Prostate gland (tissue), 2 donors: ENCODE results near the gene CTIF. TPM values are rescaled to one million over a fixed set of nuclear protein-coding genes. Genes with fewer than 3 reads are reported as not detected.

Experiments
- DNase-seq: peaks from one replicate; pipeline ENCODE4 v3.0.0-alpha.2; 2019; ENCODE audit warnings: low spot score
- H3K27ac ChIP-seq, 2 donors: fragments of 200-600 bp; sonication (generic); 2 replicates each; pipeline ENCODE4 v1.5.1; 2017 to 2019
- H3K27me3 ChIP-seq: fragments of 200-600 bp; sonication (generic); replicated peaks from 2 replicates; pipeline ENCODE4 v1.5.1; 2019; ENCODE audit not compliant: insufficient read depth
- H3K36me3 ChIP-seq, 2 donors: fragments of 200-600 bp; sonication (generic); 1 replicate in 1 of 2; 2 replicates in 1 of 2; pipeline versions ENCODE4 v1.5.1 to v1.8.1; 2017 to 2019
- H3K4me1 ChIP-seq: fragments of 200-600 bp; sonication (generic); replicated peaks from 2 replicates; pipeline ENCODE4 v1.5.1; 2019
- H3K4me3 ChIP-seq, 2 donors: fragments of 200-600 bp; sonication (generic); 2 replicates each; pipeline ENCODE4 v1.5.1; 2017 to 2019
- H3K9me3 ChIP-seq: fragments of 200-600 bp; sonication (generic); 2 replicates; pipeline ENCODE4 v1.5.1; 2017
- POLR2A ChIP-seq: fragments of 450-650 bp; IDR thresholded peaks from one replicate; pipeline ENCODE4 v1.6.1; 2016; ENCODE audit warnings: antibody characterized with exemption, mild to moderate bottlenecking
- POLR2AphosphoS5 ChIP-seq: sonication (generic); formaldehyde crosslinking; IDR thresholded peaks from one replicate; pipeline ENCODE4 v1.6.1; 2017; ENCODE audit warnings: antibody characterized with exemption
- WGBS: methylation state at CpG from one replicate; pipeline ENCODE4 v1.1.5; 2018; 5-methylcytosine and 5-hydroxymethylcytosine counted together
- intact Hi-C: fragments of 100-400 bp; cut with DNase I; formaldehyde crosslinking; loops from one replicate; pipeline ENCODE4 v1.14.2; 2022
- total RNA-seq, 2 donors: library from RNA; depleted of rRNA; stranded (reverse); fragments of >200 nt; gene quantifications; one replicate each; pipeline ENCODE4 v1.1.0, GENCODE V29; 2016
- TF ChIP-seq, protein P1 (sequence below), 4 experiments: fragments of 200-600 bp in 2 of 4; fragments of 450-650 bp in 2 of 4; sonication (generic) in 2 of 4; IDR thresholded peaks; 1 replicate in 3 of 4; 2 replicates in 1 of 4; pipeline ENCODE4 v1.5.1; 2016 to 2019; ENCODE audit warnings: antibody characterized with exemption in 4 of 4, mild to moderate bottlenecking in 2 of 4, moderate library complexity in 2 of 4

The CTIF gene
- total RNA-seq, 2 donors from 2014 or later: 8.1 to 57.9 TPM

DNA sequence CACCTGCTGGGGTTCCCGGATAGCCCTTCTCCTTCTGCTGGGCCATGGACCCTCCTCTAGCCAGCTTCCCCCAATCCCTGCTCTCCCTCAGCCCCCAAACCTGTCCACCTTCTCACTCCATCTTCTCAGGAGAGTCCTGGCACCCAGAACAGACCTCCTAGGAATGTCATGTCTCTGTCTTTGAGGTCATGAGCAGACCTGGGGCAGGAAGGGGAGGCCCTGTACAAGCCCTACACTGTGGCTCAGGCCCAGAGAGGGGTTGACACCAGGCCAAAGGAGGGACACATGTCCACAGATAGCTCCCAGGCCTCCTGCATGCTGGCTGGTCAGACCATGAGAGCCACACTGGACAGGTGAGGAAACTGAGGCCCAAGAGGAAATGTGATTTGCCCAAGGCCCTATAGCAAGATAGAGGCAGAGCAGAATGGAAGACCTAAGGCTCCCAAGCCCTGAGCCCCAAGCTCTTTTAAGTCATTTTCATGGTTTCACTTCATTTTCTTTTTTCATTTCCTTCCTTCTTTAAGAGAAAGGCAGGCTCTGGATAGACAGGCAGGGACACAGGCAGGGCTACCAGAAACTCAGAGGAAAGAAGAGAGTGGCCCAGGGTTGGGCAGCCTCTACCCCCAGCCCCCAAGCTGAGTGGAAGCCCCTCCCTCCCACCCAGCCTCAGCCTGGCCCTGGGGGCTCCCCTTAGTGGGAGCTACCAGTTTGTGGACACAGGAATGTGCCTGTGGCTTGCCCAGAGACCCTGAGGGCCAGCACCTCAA, 252.2 kb downstream of the CTIF start:
- Histone ChIP-seq H3K9me3 (no peaks in the 10 kb centered on the region), H3K4me1 (no peaks in the 10 kb centered on the region), H3K27me3 (no peaks in the 10 kb centered on the region), H3K27ac (no peak overlapping the region), H3K36me3 (no peaks in the 10 kb centered on the region), H3K4me3 (no peak overlapping the region)
- WGBS: 92% methylated on average over 1 of the region's 1 CpG
- TF ChIP-seq, protein P1, sequence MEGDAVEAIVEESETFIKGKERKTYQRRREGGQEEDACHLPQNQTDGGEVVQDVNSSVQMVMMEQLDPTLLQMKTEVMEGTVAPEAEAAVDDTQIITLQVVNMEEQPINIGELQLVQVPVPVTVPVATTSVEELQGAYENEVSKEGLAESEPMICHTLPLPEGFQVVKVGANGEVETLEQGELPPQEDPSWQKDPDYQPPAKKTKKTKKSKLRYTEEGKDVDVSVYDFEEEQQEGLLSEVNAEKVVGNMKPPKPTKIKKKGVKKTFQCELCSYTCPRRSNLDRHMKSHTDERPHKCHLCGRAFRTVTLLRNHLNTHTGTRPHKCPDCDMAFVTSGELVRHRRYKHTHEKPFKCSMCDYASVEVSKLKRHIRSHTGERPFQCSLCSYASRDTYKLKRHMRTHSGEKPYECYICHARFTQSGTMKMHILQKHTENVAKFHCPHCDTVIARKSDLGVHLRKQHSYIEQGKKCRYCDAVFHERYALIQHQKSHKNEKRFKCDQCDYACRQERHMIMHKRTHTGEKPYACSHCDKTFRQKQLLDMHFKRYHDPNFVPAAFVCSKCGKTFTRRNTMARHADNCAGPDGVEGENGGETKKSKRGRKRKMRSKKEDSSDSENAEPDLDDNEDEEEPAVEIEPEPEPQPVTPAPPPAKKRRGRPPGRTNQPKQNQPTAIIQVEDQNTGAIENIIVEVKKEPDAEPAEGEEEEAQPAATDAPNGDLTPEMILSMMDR (IDR thresholded peaks at IDR 0.05): no peak
- DNase-seq: no peak
- intact Hi-C loops: no loop called here

DNA sequence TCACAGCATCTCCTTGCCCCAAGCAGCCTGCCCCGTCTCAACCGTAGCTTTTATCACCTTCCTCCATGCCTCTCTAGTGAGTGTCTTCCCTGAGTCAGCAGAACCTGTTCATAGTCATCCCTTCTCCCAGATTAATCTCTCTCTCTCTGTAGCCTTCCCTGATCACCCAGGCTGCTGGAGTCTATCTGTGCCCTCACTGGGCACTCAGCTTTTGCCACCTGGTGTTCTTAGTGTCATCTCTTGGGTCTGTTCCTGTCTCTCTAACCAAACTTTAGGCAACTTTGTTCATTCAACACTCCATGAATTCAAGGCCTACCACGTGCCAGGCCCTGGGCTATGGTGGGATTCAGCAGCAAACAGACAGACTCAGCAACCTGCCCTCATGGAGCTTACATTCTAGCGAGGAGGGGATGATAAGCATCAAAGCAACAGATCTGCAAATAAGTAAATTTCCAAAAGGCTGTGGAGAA, 252.8 kb downstream of the CTIF start:
- intact Hi-C loops: no loop called here
- WGBS: 96% methylated on average over 4 of the region's 4 CpGs
- Histone ChIP-seq H3K4me1 (no peaks in the 10 kb centered on the region), H3K27ac (no peak overlapping the region), H3K9me3 (no peaks in the 10 kb centered on the region), H3K27me3 (no peaks in the 10 kb centered on the region), H3K4me3 (no peak overlapping the region), H3K36me3 (no peaks in the 10 kb centered on the region)
- TF ChIP-seq POLR2A: no peak
- TF ChIP-seq, protein P1 (IDR thresholded peaks at IDR 0.05): no peak
- no peak for TF ChIP-seq POLR2AphosphoS5
- DNase-seq: no peak

DNA sequence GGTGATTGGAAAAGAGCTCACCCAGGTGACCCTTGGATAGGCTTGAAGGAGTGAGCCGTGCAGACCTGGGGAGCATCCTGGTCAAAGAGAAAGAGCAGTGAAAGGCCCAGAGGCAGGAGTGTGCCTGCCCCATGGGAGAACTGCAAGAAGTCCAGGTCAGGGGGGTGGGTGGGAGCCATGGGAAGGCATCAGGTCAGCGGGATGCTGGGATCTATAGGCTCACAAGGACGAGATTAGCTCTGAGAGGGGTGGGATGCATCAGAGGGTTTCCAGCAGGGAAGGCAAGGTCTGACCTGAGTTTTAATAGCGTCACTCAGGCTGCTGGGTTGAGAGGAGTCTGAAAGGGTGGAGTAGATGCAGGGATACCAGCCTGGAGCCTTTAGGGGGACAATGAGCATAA, 253.3 kb downstream of the CTIF start:
- intact Hi-C loops: no loop called here
- Histone ChIP-seq H3K9me3 (no peaks in the 10 kb centered on the region), H3K27ac (no peak overlapping the region), H3K36me3 (no peaks in the 10 kb centered on the region), H3K4me1 (no peaks in the 10 kb centered on the region), H3K27me3 (no peaks in the 10 kb centered on the region), H3K4me3 (no peak overlapping the region)
- DNase-seq: no peak
- TF ChIP-seq, protein P1 (IDR thresholded peaks at IDR 0.05): no peak
- TF ChIP-seq POLR2AphosphoS5 (no peak), POLR2A (no peak)
- WGBS: 96% methylated on average over 4 of the region's 4 CpGs

DNA sequence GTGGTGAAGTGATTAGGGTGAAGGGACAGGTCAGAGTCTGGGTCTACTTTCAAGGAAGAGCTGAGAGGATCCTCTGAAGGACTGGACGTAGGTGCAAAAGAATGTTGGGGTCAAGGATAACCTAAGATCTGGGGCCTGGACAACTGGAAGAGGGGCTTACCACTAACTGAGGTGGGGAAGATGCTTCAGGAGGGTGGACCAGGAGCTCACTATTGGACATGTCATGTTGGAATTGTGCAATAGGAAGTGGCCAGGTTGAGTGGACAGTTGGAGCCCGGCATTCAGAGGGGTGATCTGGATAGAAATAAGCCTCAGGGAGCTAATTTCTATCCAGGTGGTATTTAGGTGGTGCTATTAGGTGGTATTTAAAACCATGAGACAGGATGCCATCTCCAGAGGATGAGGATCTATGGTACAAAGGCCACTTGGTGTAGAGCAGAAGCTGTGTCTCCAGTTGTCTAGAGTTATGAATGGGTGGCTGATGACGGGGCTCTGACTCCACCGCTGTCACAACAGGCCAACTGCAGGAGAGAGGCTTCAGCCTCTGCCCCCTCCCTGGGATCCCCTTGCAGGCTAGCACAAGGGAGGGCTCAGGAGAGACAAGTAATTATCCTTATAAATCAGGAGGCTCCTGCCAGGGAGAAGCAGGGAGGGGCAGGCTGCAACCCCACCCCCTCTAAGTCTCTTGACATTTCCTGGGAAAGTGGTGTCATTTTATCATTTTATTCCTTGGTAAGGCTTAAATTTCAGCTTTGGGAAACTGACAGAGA, 254.0 kb downstream of the CTIF start:
- 97% methylated on average over 4 of the region's 4 CpGs for WGBS
- H3K27me3 ChIP-seq: no peaks in the 10 kb centered on the region
- intact Hi-C loops: no loop called here
- no peak overlapping the region for H3K4me3 ChIP-seq
- H3K36me3 ChIP-seq: no peaks in the 10 kb centered on the region
- no peak for DNase-seq
- TF ChIP-seq POLR2AphosphoS5 (no peak), POLR2A (no peak)
- TF ChIP-seq, protein P1 (IDR thresholded peaks at IDR 0.05): no peak
- no peak overlapping the region for H3K27ac ChIP-seq
- no peaks in the 10 kb centered on the region for H3K9me3 ChIP-seq
- no peaks in the 10 kb centered on the region for H3K4me1 ChIP-seq
